Measurements from ENCODE around the gene MTCL3.

Gene MTCL3

DNA sequence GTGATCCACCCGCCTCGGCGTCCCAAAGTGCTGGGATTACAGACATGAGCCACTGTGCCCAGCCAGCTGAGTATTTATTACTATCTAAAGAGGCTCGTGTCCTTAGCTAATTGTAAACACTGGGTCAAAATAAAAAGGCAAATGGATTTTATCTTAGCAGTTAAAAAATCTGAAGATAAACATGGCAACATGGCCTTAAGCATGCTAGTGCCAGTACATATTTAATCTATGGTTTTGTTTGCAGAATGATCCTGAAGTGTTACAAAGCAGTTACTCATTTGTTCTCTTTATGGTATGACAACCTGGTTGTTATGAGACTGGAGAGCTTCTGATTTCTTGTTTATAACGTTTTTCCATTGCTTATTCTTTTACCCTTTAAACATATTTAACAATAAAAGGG is 56.1 kb downstream of the MTCL3 start:
- DNase-seq (ENCODE audit: low spot score) = no peak
- no peaks in the 10 kb centered on the region for H3K27me3 ChIP-seq (ENCODE audit: control insufficient read depth in 4 of 4, insufficient read depth in 4 of 4, low read length in 3 of 4)
- WGBS = 66% methylated on average over 5 of the region's 5 CpGs
- no peak overlapping the region for H3K4me3 ChIP-seq (ENCODE audit: low read depth in 1 of 3, low read length in 3 of 3)
- H3K36me3 ChIP-seq (ENCODE audit: control insufficient read depth in 4 of 4, insufficient read depth in 3 of 4, low read depth in 1 of 4, low read length in 3 of 4) = no peaks in the 10 kb centered on the region
- TF ChIP-seq RXRA (IDR thresholded peaks at IDR 0.05) = no peak
- TF ChIP-seq TAF1 (conservative IDR thresholded peaks at IDR 0.05) = no peak
- no peak for TF ChIP-seq GABPA (IDR thresholded peaks at IDR 0.05 in 1 of 2, conservative IDR thresholded peaks at IDR 0.05 in 1 of 2)
- no peak for TF ChIP-seq EGR1 (IDR thresholded peaks at IDR 0.05; ENCODE audit: low read depth in 2 of 2)
- no peak for TF ChIP-seq YY1 (IDR thresholded peaks at IDR 0.05)
- TF ChIP-seq NR2F2 (IDR thresholded peaks at IDR 0.05) = no peak
- TF ChIP-seq JUND (IDR thresholded peaks at IDR 0.05) = no peak
- TF ChIP-seq FOXA1 (IDR thresholded peaks at IDR 0.05) = no peak
- no peak for TF ChIP-seq SP1 (IDR thresholded peaks at IDR 0.05)
- TF ChIP-seq RAD21 (IDR thresholded peaks at IDR 0.05) = no peak
- TF ChIP-seq, protein P1, sequence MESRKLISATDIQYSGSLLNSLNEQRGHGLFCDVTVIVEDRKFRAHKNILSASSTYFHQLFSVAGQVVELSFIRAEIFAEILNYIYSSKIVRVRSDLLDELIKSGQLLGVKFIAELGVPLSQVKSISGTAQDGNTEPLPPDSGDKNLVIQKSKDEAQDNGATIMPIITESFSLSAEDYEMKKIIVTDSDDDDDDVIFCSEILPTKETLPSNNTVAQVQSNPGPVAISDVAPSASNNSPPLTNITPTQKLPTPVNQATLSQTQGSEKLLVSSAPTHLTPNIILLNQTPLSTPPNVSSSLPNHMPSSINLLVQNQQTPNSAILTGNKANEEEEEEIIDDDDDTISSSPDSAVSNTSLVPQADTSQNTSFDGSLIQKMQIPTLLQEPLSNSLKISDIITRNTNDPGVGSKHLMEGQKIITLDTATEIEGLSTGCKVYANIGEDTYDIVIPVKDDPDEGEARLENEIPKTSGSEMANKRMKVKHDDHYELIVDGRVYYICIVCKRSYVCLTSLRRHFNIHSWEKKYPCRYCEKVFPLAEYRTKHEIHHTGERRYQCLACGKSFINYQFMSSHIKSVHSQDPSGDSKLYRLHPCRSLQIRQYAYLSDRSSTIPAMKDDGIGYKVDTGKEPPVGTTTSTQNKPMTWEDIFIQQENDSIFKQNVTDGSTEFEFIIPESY (IDR thresholded peaks at IDR 0.05) = no peak
- TF ChIP-seq, protein P2, sequence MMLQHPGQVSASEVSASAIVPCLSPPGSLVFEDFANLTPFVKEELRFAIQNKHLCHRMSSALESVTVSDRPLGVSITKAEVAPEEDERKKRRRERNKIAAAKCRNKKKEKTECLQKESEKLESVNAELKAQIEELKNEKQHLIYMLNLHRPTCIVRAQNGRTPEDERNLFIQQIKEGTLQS (IDR thresholded peaks at IDR 0.05) = no peak
- TF ChIP-seq HNF4A (conservative IDR thresholded peaks at IDR 0.05) = no peak
- TF ChIP-seq, protein P3, sequence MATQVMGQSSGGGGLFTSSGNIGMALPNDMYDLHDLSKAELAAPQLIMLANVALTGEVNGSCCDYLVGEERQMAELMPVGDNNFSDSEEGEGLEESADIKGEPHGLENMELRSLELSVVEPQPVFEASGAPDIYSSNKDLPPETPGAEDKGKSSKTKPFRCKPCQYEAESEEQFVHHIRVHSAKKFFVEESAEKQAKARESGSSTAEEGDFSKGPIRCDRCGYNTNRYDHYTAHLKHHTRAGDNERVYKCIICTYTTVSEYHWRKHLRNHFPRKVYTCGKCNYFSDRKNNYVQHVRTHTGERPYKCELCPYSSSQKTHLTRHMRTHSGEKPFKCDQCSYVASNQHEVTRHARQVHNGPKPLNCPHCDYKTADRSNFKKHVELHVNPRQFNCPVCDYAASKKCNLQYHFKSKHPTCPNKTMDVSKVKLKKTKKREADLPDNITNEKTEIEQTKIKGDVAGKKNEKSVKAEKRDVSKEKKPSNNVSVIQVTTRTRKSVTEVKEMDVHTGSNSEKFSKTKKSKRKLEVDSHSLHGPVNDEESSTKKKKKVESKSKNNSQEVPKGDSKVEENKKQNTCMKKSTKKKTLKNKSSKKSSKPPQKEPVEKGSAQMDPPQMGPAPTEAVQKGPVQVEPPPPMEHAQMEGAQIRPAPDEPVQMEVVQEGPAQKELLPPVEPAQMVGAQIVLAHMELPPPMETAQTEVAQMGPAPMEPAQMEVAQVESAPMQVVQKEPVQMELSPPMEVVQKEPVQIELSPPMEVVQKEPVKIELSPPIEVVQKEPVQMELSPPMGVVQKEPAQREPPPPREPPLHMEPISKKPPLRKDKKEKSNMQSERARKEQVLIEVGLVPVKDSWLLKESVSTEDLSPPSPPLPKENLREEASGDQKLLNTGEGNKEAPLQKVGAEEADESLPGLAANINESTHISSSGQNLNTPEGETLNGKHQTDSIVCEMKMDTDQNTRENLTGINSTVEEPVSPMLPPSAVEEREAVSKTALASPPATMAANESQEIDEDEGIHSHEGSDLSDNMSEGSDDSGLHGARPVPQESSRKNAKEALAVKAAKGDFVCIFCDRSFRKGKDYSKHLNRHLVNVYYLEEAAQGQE (IDR thresholded peaks at IDR 0.05) = no peak
- TF ChIP-seq FOXA2 (IDR thresholded peaks at IDR 0.05) = no peak
- TF ChIP-seq HNF4G (IDR thresholded peaks at IDR 0.05) = no peak
- H3K4me1 ChIP-seq (ENCODE audit: control insufficient read depth in 4 of 4, insufficient read depth in 4 of 4, low read length in 3 of 4) = peaks cover 0 to 17% (median 10%) of the 10 kb centered on the region in 4 donors
- H3K27ac ChIP-seq (ENCODE audit: low read depth in 1 of 2, low read length in 2 of 2) = no peak overlapping the region
- no peak overlapping the region for H3K9ac ChIP-seq (ENCODE audit: low read depth in 1 of 2, low read length in 2 of 2)
- no peaks in the 10 kb centered on the region for H3K9me3 ChIP-seq (ENCODE audit: control insufficient read depth in 4 of 4, low read length in 3 of 4)

DNA sequence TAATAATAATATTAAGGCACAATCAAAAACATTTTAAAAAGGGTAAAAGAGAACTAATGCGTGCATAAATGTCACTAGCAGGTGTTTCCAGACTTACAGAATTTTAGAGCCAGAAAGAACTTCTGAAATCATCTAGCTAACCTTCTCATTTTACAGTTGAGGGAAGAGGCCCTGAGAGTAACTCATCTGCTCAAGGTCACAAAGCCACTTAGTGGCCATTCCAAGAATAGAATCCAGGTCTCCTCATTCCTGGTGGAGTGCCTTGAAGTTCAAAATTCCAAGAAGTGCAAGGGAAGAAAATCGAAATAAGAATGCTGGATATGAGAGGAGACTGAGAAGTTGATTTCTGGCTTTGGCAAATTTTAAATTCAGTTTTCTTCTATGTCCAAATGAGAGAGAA is 56.8 kb downstream of the MTCL3 start:
- TF ChIP-seq TAF1 (conservative IDR thresholded peaks at IDR 0.05) (no peak), NR2F2 (IDR thresholded peaks at IDR 0.05) (no peak), RXRA (IDR thresholded peaks at IDR 0.05) (no peak), HNF4G (IDR thresholded peaks at IDR 0.05) (no peak), EGR1 (IDR thresholded peaks at IDR 0.05; ENCODE audit: low read depth in 2 of 2) (no peak), HNF4A (conservative IDR thresholded peaks at IDR 0.05) (no peak)
- TF ChIP-seq, protein P2 (IDR thresholded peaks at IDR 0.05) = no peak
- TF ChIP-seq, protein P1 (IDR thresholded peaks at IDR 0.05) = no peak
- Histone ChIP-seq H3K36me3 (ENCODE audit: control insufficient read depth in 4 of 4, insufficient read depth in 3 of 4, low read depth in 1 of 4, low read length in 3 of 4) (no peaks in the 10 kb centered on the region), H3K9me3 (ENCODE audit: control insufficient read depth in 4 of 4, low read length in 3 of 4) (no peaks in the 10 kb centered on the region)

More for the DNA sequence above, 56.8 kb downstream of the MTCL3 start:
- H3K4me1 ChIP-seq (ENCODE audit: control insufficient read depth in 4 of 4, insufficient read depth in 4 of 4, low read length in 3 of 4) = peaks cover 2 to 24% (median 15%) of the 10 kb centered on the region in 4 donors
- H3K27me3 ChIP-seq (ENCODE audit: control insufficient read depth in 4 of 4, insufficient read depth in 4 of 4, low read length in 3 of 4) = no peaks in the 10 kb centered on the region
- no peak for DNase-seq (ENCODE audit: low spot score)
- no peak overlapping the region for H3K9ac ChIP-seq (ENCODE audit: low read depth in 1 of 2, low read length in 2 of 2)
- 90% methylated on average over 2 of the region's 2 CpGs for WGBS
- H3K4me3 ChIP-seq (ENCODE audit: low read depth in 1 of 3, low read length in 3 of 3) = no peak overlapping the region
- H3K27ac ChIP-seq (ENCODE audit: low read depth in 1 of 2, low read length in 2 of 2) = no peak overlapping the region
